Endodermal cell (in vitro differentiated cells): ENCODE measurements around the gene NISCH. TPM values are rescaled to one million over a fixed set of nuclear protein-coding genes. Genes with fewer than 3 reads are reported as not detected.

Source experiments
- DNase-seq: peaks from one replicate; pipeline ENCODE4 v3.0.0-alpha.2; 2017
- H3K27ac ChIP-seq: 2 replicates; pipeline ENCODE4 v1.5.1; 2013; ENCODE audit warnings: mild to moderate bottlenecking, low read depth, low read length, moderate library complexity
- H3K27me3 ChIP-seq: 2 replicates; pipeline ENCODE4 v1.6.1; 2013; ENCODE audit warnings: mild to moderate bottlenecking, low read length, moderate library complexity; ENCODE audit not compliant: insufficient read depth, control insufficient read depth, poor library complexity, severe bottlenecking
- H3K36me3 ChIP-seq: 2 replicates; pipeline ENCODE4 v1.7.0; 2013; ENCODE audit warnings: mild to moderate bottlenecking, low read length, moderate library complexity; ENCODE audit not compliant: control insufficient read depth, insufficient read depth
- H3K4me1 ChIP-seq: one replicate; pipeline ENCODE4 v1.7.0; 2013; ENCODE audit warnings: low read length; ENCODE audit not compliant: control insufficient read depth, insufficient read depth
- H3K4me3 ChIP-seq: 2 replicates; pipeline ENCODE4 v1.5.1; 2013; ENCODE audit warnings: mild to moderate bottlenecking, low read length, moderate library complexity
- H3K9ac ChIP-seq: 2 replicates; pipeline ENCODE4 v1.6.1; 2013; ENCODE audit warnings: mild to moderate bottlenecking, low read length, moderate library complexity; ENCODE audit not compliant: poor library complexity, severe bottlenecking; ENCODE audit errors: extremely low read depth
- H3K9me3 ChIP-seq: 2 replicates; pipeline ENCODE4 v1.6.1; 2013; ENCODE audit warnings: mild to moderate bottlenecking, low read length, moderate library complexity; ENCODE audit not compliant: control insufficient read depth
- H3K27ac Mint-ChIP-seq: 2 replicates; pipeline ENCODE4 v1.8.0; 2020; ENCODE audit warnings: mixed read lengths
- H3K27me3 Mint-ChIP-seq: 2 replicates; pipeline ENCODE4 v1.8.0; 2021; ENCODE audit warnings: mild to moderate bottlenecking, mixed read lengths; ENCODE audit not compliant: insufficient read depth
- H3K36me3 Mint-ChIP-seq: 2 replicates; pipeline ENCODE4 v1.8.0; 2020; ENCODE audit warnings: low read depth, mixed read lengths
- H3K4me1 Mint-ChIP-seq: 2 replicates; pipeline ENCODE4 v1.8.0; 2020; ENCODE audit warnings: mixed read lengths
- H3K4me3 Mint-ChIP-seq: 2 replicates; pipeline ENCODE4 v1.8.0; 2020; ENCODE audit warnings: mild to moderate bottlenecking, moderate library complexity, mixed read lengths
- H3K9me3 Mint-ChIP-seq: 2 replicates; pipeline ENCODE4 v1.8.0; 2020; ENCODE audit warnings: mild to moderate bottlenecking, mixed read lengths
- WGBS, 2 experiments: methylation state at CpG; one replicate each; pipeline versions ENCODE4 v1.1.5 to v1.1.7; 2013; ENCODE audit warnings: missing lambda C conversion rate in 2 of 2, mixed read lengths in 1 of 2; ENCODE audit not compliant: insufficient coverage in 1 of 2, insufficient read length in 1 of 2; 5-methylcytosine and 5-hydroxymethylcytosine counted together
- total RNA-seq, 2 donors: library from RNA; stranded (reverse); fragmentation: NEBNext Ultra II Directional in 1 of 2; extraction: Animal tissue kit (Norgen Biotek cat#: 25700) in 1 of 2; gene quantifications; 2 replicates in 1 of 2; 3 replicates in 1 of 2; pipeline ENCODE4 v1.2.1, GENCODE V29; 2021
- TF ChIP-seq, protein P1 (sequence below): fragments of 200-600 bp; sonication (generic); conservative IDR thresholded peaks from 2 replicates; pipeline ENCODE4 v1.5.0; 2021; ENCODE audit warnings: antibody characterized with exemption, mild to moderate bottlenecking

Gene NISCH
- total RNA-seq, 2 donors from 2014 or later: 151 to 156 TPM

DNA sequence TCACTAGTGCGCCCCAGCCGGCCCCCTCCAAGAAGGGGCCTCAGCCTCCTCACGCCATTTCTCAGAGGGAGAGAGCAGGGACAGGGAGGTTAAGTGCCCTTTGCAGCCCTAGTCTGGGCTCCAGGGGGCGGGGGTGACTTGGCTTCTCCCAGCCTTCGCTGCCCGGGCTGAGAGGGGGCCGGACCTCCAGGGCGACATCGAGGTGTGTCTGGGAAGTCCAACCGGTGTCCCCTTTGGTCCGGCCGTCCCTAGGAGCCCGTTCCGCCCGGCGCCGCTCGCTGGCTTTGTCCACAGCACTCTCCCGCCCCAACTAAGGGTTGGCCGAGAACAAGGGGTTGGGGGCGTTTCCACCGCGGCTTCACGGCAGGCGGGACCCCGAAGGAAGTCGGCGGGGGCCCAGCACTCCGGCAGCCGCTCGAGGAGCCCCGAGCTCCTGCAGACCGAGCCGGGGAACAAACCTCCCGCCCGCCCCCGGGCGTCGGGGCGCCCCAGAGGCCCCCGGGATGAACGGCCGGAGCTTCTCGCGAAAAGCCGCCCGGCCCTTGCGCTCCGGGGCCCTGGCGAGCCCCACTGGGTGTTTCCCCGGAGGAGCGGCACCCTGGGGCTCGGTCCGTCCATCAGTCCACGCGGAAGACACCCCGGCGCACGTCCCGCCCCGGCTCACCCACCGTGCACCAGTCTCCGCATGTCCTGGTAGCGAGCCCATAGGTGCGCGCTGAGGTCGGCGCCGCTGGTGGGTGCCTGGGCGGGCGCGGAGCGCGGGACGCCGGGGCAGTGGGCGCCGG is 77.6 kb downstream of the NISCH start:
- H3K4me1 ChIP-seq: peaks cover 5% of the 10 kb centered on the region
- WGBS, 2 experiments: 1% methylated on average over 26 to 78 of the region's 78 CpGs
- H3K27ac ChIP-seq: peak overlapping the region; percentile 88
- Mint-ChIP-seq H3K36me3 (peaks cover 10% of the 10 kb centered on the region), H3K4me3 (peak overlapping the region; percentile 71), H3K27ac (no peak overlapping the region), H3K27me3 (no peaks in the 10 kb centered on the region), H3K4me1 (peaks cover 15% of the 10 kb centered on the region), H3K9me3 (no peaks in the 10 kb centered on the region)
- peaks cover 35% of the 10 kb centered on the region for H3K36me3 ChIP-seq
- H3K9me3 ChIP-seq: no peaks in the 10 kb centered on the region
- peak overlapping the region; percentile 75 for H3K9ac ChIP-seq
- H3K4me3 ChIP-seq: peak overlapping the region; percentile 83
- H3K27me3 ChIP-seq: no peaks in the 10 kb centered on the region
- peak; percentile 83 for DNase-seq
- TF ChIP-seq, protein P1, sequence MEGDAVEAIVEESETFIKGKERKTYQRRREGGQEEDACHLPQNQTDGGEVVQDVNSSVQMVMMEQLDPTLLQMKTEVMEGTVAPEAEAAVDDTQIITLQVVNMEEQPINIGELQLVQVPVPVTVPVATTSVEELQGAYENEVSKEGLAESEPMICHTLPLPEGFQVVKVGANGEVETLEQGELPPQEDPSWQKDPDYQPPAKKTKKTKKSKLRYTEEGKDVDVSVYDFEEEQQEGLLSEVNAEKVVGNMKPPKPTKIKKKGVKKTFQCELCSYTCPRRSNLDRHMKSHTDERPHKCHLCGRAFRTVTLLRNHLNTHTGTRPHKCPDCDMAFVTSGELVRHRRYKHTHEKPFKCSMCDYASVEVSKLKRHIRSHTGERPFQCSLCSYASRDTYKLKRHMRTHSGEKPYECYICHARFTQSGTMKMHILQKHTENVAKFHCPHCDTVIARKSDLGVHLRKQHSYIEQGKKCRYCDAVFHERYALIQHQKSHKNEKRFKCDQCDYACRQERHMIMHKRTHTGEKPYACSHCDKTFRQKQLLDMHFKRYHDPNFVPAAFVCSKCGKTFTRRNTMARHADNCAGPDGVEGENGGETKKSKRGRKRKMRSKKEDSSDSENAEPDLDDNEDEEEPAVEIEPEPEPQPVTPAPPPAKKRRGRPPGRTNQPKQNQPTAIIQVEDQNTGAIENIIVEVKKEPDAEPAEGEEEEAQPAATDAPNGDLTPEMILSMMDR: no peak

GRCh38 chr3:52533623-52534280 is 78.3 kb downstream of the NISCH start, which contains the start of gene NT5DC2:
Gene NT5DC2, minus strand, starts transcription at chr3:52533857. Its CDS starts 120 bp downstream, at chr3:52533737.
- Histone ChIP-seq H3K27ac (peak within 1 kb of the TSS; percentile 88), H3K4me1 (peaks cover 5% of the 10 kb centered on the region), H3K9ac (peak within 1 kb of the TSS; percentile 75), H3K27me3 (no peaks in the 10 kb centered on the region), H3K36me3 (peaks cover 29% of the 10 kb centered on the region), H3K4me3 (peak within 1 kb of the TSS; percentile 83), H3K9me3 (no peaks in the 10 kb centered on the region)
- Mint-ChIP-seq H3K27me3 (no peaks in the 10 kb centered on the region), H3K36me3 (peaks cover 12% of the 10 kb centered on the region), H3K4me3 (peak within 1 kb of the TSS; percentile 71), H3K9me3 (no peaks in the 10 kb centered on the region), H3K27ac (no peak within 1 kb of the TSS), H3K4me1 (peaks cover 19% of the 10 kb centered on the region)
- WGBS, 2 experiments: 2 to 7% methylated on average over 14 to 91 of the region's 91 CpGs
- TF ChIP-seq, protein P1: peak; percentile 29
- DNase-seq: peak; percentile 84

DNA sequence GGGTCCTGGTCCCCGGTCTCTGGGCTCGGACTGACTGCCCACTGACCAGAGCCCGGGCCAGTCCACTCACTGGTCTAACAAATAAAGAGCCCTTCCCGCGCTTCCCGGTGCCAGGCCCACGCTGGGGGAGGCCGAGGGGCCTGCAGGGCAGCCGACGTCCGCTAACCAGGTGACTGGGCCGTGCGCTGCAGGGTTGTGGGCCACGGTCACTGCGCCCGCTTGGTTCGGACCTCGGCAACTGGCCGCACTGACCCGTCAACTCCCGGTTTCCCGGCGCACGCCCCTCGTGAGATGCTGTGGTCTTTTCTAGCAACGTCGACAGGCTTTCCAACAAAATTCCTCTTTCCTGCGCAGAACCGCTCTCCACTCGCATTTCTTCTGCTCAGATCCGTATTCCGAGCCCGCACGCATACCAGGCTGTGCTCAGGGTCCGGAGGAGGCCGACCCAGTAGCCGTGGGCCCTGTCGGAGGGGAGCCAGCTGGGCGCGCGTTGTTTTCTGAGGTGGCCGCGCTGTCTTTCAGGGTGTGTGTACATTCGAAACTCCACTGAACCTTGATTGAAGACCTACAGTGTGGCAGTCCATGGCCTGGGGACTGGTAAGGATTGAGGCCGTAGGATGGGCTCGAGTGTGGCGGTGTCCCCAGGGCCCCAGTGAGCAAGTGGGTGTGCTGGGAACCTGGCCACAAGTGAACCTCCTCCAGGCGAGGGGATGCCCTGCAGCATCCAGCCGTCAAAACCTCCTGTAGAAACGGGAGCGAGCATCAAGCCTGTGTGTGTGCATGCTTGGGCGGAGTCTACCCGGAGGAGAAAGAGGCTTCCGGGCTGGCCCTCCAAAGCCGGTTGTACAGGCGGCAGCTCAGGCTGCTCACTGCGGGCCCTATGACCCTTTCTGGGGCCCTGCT is 79.1 kb downstream of the NISCH start:
- Mint-ChIP-seq H3K27ac (no peak overlapping the region), H3K9me3 (no peaks in the 10 kb centered on the region)
- WGBS, 2 experiments: 66 to 82% methylated on average over 50 to 57 of the region's 57 CpGs

More for the DNA sequence above, 79.1 kb downstream of the NISCH start:
- peak overlapping the region; percentile 44 for H3K9ac ChIP-seq
- H3K9me3 ChIP-seq: no peaks in the 10 kb centered on the region
- peak; percentile 72 for DNase-seq
- Mint-ChIP-seq H3K4me3 (peak overlapping the region; percentile 71), H3K4me1 (peaks cover 24% of the 10 kb centered on the region), H3K36me3 (peaks cover 11% of the 10 kb centered on the region), H3K27me3 (no peaks in the 10 kb centered on the region)
- H3K4me1 ChIP-seq: peaks cover 5% of the 10 kb centered on the region
- peaks cover 27% of the 10 kb centered on the region for H3K36me3 ChIP-seq
- H3K27me3 ChIP-seq: no peaks in the 10 kb centered on the region
- H3K27ac ChIP-seq: peak overlapping the region; percentile 54
- TF ChIP-seq, protein P1: no peak
- peak overlapping the region; percentile 74 for H3K4me3 ChIP-seq
